Smooth muscle cell (in vitro differentiated cells): ENCODE results near the gene DENND4A. TPM values are rescaled to one million over a fixed set of nuclear protein-coding genes. Genes with fewer than 3 reads are reported as not detected.

Source experiments
- DNase-seq: peaks from one replicate; lab custom pipeline; 2025; ENCODE audit not compliant: unreplicated experiment; lab: John Stamatoyannopoulos, UW
- H2AFZ ChIP-seq: fragments of 200-600 bp; sonication (generic); 2 replicates; pipeline ENCODE4 v1.6.0; 2016; ENCODE audit warnings: antibody characterized with exemption, low read depth, mild to moderate bottlenecking
- H3F3A ChIP-seq: fragments of 200-600 bp; sonication (generic); 2 replicates; pipeline ENCODE4 v1.6.0; 2017; ENCODE audit warnings: antibody characterized with exemption, low read depth
- H3K27ac ChIP-seq: fragments of 200-600 bp; sonication (generic); 2 replicates; pipeline ENCODE4 v1.5.1; 2016; ENCODE audit warnings: low read depth, mild to moderate bottlenecking
- H3K27me3 ChIP-seq: fragments of 200-600 bp; sonication (generic); 2 replicates; pipeline ENCODE4 v1.6.1; 2016; ENCODE audit warnings: low read depth, mild to moderate bottlenecking
- H3K36me3 ChIP-seq: fragments of 200-600 bp; sonication (generic); 2 replicates; pipeline ENCODE4 v1.5.1; 2016; ENCODE audit warnings: low read depth
- H3K4me1 ChIP-seq: fragments of 200-600 bp; sonication (generic); 2 replicates; pipeline ENCODE4 v1.5.1; 2016; ENCODE audit warnings: low read depth
- H3K4me2 ChIP-seq: fragments of 200-600 bp; sonication (generic); 2 replicates; pipeline ENCODE4 v1.6.0; 2016; ENCODE audit warnings: mild to moderate bottlenecking
- H3K4me3 ChIP-seq: fragments of 200-600 bp; sonication (generic); 2 replicates; pipeline ENCODE4 v1.5.1; 2016; ENCODE audit warnings: mild to moderate bottlenecking
- H3K79me2 ChIP-seq: fragments of 200-600 bp; sonication (generic); 2 replicates; pipeline ENCODE4 v1.6.0; 2016; ENCODE audit warnings: low read depth, mild to moderate bottlenecking
- H3K9ac ChIP-seq: fragments of 200-600 bp; sonication (generic); 2 replicates; pipeline ENCODE4 v1.6.0; 2016; ENCODE audit warnings: low read depth
- H3K9me3 ChIP-seq: fragments of 200-600 bp; sonication (generic); replicated peaks from 2 replicates; pipeline ENCODE4 v1.5.1; 2016; ENCODE audit warnings: low read depth
- H4K20me1 ChIP-seq: fragments of 200-600 bp; sonication (generic); 2 replicates; pipeline ENCODE4 v1.6.0; 2016; ENCODE audit warnings: low read depth
- WGBS: methylation state at CpG from one replicate; pipeline ENCODE4 v1.1.7; 2016; ENCODE audit warnings: low lambda C conversion rate; 5-methylcytosine and 5-hydroxymethylcytosine counted together
- microRNA-seq: library from miRNA; unstranded; fragments of <30 nt; microRNA quantifications from one replicate; pipeline ENCODE4, GENCODE V29; 2016; ENCODE audit warnings: borderline number of aligned reads
- polyA plus RNA-seq: library from polyadenylated mRNA; unstranded; fragments of >200 nt; fragmentation: Nextera tagmentation; extraction: Ambion mirVana; gene quantifications from 2 replicates; pipeline ENCODE4 v1.2.1, GENCODE V29; 2016
- small RNA-seq: library from RNA; depleted of rRNA; stranded (forward); fragments of <200 nt; gene quantifications from one replicate; pipeline ENCODE3, GENCODE V24; 2014
- total RNA-seq: library from RNA; depleted of rRNA; stranded (reverse); fragments of >200 nt; gene quantifications from 2 replicates; pipeline ENCODE4 v1.2.3, GENCODE V29; 2014
- TF ChIP-seq, protein P1 (sequence below): fragments of 200-600 bp; sonication (generic); IDR thresholded peaks from 2 replicates; pipeline ENCODE4 v1.5.1; 2017; ENCODE audit warnings: borderline replicate concordance, mild to moderate bottlenecking, antibody characterized with exemption; ENCODE audit not compliant: insufficient read depth, poor library complexity, severe bottlenecking

The DENND4A gene
- total and polyA plus RNA-seq, 2 experiments from 2014 or later, result 3.4 to 16.5 TPM

DNA sequence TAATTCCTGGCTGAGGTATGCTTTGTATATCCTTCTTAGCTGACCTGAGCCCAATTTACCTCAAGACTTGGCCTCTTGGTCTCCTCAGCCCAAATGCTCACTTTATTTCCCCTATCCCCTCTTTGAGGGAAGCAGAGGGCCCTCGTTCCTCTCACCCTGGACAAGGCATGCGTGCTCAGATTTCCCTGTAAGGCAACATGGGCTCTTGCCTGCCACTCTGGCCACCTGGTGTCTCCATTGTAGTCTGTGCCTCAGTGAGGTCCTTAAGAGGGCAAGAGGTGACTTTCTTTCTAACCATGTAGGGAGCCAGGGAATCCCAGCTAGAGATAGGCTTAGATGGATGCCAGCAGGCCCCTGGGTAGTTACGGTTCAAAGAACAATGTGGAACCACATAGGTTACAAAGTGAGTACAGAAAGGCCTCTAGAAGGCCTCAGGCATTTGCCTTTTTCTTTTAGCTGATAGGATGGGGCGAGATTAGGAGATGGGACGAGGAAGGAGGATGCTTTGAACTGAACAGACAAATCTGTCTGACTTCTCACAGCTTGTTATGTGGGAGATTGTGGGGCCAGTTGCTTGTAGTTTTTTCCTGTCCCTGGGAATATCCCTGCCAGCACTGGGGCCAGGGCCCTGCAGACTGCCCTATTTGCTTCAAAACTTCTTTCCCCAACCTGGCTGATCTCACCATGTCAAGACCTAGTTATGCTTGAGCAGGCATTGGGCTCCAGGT, 180.0 kb downstream of the DENND4A start:
- Histone ChIP-seq H3K79me2 (peaks cover 35% of the 10 kb centered on the region), H3K9me3 (no peaks in the 10 kb centered on the region), H3K9ac (peak overlapping the region; percentile 68), H4K20me1 (no peaks in the 10 kb centered on the region), H3K4me2 (peak overlapping the region; percentile 78), H3K4me1 (peaks cover 23% of the 10 kb centered on the region), H3K27me3 (no peaks in the 10 kb centered on the region), H3K27ac (peak overlapping the region; percentile 80), H2AFZ (peak overlapping the region; percentile 61), H3K36me3 (no peaks in the 10 kb centered on the region), H3K4me3 (peak overlapping the region; percentile 88), H3F3A (no peaks in the 10 kb centered on the region)
- WGBS, result 82% methylated on average over 5 of the region's 5 CpGs
- no peak for DNase-seq
- TF ChIP-seq, protein P1, sequence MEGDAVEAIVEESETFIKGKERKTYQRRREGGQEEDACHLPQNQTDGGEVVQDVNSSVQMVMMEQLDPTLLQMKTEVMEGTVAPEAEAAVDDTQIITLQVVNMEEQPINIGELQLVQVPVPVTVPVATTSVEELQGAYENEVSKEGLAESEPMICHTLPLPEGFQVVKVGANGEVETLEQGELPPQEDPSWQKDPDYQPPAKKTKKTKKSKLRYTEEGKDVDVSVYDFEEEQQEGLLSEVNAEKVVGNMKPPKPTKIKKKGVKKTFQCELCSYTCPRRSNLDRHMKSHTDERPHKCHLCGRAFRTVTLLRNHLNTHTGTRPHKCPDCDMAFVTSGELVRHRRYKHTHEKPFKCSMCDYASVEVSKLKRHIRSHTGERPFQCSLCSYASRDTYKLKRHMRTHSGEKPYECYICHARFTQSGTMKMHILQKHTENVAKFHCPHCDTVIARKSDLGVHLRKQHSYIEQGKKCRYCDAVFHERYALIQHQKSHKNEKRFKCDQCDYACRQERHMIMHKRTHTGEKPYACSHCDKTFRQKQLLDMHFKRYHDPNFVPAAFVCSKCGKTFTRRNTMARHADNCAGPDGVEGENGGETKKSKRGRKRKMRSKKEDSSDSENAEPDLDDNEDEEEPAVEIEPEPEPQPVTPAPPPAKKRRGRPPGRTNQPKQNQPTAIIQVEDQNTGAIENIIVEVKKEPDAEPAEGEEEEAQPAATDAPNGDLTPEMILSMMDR, result no peak

DNA sequence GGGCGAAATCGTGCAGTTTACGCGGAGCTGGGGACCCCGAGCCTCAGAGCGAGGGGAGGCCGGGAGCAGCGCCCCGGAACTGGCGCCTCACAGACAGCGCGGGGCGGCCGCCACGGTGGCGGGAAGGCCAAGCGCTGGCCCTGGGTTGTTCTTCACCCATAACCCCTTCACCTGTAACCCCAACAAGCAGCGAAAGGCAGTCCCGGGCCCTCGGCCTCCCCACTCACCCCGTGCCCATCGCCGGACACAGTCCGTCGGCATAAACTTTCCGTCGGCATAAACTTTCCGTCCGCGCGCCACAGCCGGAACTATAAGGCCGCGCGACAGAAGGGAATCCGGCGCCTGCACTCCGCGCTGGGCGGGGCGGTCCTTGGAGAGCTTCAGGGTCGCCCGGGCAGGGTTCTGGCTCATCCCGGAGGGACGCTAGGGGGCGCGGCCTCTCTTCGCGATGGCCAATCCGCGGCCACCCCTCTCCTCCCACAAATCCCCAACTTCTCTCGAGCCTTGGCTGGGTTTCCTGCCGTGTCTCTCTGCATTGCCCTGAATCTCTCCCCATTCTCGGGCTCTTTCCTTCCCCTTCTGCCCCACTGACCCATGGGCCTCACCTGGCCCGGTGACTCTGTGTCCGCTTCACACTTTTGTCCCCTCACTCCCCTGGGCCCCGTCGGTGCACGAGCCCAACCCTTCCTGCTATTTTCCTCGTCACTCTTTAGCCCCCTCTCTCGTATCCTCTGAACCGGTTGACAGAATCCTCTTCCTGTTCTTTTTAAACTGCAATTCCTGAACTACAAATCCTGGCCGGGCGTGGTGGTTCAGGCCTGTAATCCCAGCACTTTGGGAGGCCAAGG, 181.0 kb downstream of the DENND4A start, which contains the start of gene INTS14:
Gene INTS14 (minus strand): TSS at position 261 of the 848 bp plus-strand sequence. CDS start 3,751 bp downstream, outside the sequence.
- Histone ChIP-seq H3K4me2 (peak within 1 kb of the TSS; percentile 95), H3K27ac (peak within 1 kb of the TSS; percentile 80)

More for the DNA sequence above, 181.0 kb downstream of the DENND4A start, which contains the start of gene INTS14:
- peak within 1 kb of the TSS; percentile 93 for H3K9ac ChIP-seq
- no peaks in the 10 kb centered on the region for H3F3A ChIP-seq
- 3% methylated on average over 59 of the region's 64 CpGs for WGBS
- H4K20me1 ChIP-seq, result no peaks in the 10 kb centered on the region
- no peaks in the 10 kb centered on the region for H3K27me3 ChIP-seq
- H2AFZ ChIP-seq, result peak within 1 kb of the TSS; percentile 97
- H3K4me3 ChIP-seq, result peak within 1 kb of the TSS; percentile 88
- TF ChIP-seq, protein P1, result peak; percentile 53
- H3K36me3 ChIP-seq, result no peaks in the 10 kb centered on the region
- H3K4me1 ChIP-seq, result peaks cover 23% of the 10 kb centered on the region
- peaks cover 41% of the 10 kb centered on the region for H3K79me2 ChIP-seq
- no peaks in the 10 kb centered on the region for H3K9me3 ChIP-seq
- peak; percentile 91 for DNase-seq

Small RNA genes lying within 50 kb of the gene (microRNA-seq; reads per million reads assigned to microRNA genes)
- not detected for gene MIR4511

Small RNA genes lying within 50 kb of the gene (small RNA-seq; reads per million reads assigned to genes)
- not detected for gene MIR4511
- gene SNORD13E, result not detected

Other genes with a start within 250 kb of the DENND4A start
- gene INTS14, start 181.2 kb downstream of the DENND4A start, total RNA-seq, result 18.3 and 36.6 TPM in 2 replicates
- gene INTS14, start 181.2 kb downstream of the DENND4A start, polyA plus RNA-seq, result 21.2 and 22.5 TPM in 2 replicates
- gene SLC24A1, start 170.4 kb downstream of the DENND4A start, total RNA-seq, result 2.8 and 9.0 TPM in 2 replicates
- 1.3 and 3.5 TPM in 2 replicates for gene SLC24A1, start 170.4 kb downstream of the DENND4A start, polyA plus RNA-seq
- 293 and 300 TPM in 2 replicates for gene RAB11A, start 77.2 kb upstream of the DENND4A start, total RNA-seq
- gene RAB11A, start 77.2 kb upstream of the DENND4A start, polyA plus RNA-seq, result 206 and 230 TPM in 2 replicates